Measurements from ENCODE around the gene TBCD. TPM values are rescaled to one million over a fixed set of nuclear protein-coding genes. Genes with fewer than 3 reads are reported as not detected.

The TBCD gene
- total RNA-seq, 1 donor from 2014 or later, result 118 TPM

- Mint-ChIP-seq H3K27me3 (ENCODE audit: unreplicated experiment) (peaks cover 5% of the 10 kb centered on the region), H3K9me3 (ENCODE audit: unreplicated experiment) (peaks cover 3% of the 10 kb centered on the region), H3K4me3 (ENCODE audit: unreplicated experiment) (no peak overlapping the region), H3K4me1 (ENCODE audit: low read depth, unreplicated experiment) (peaks cover 22% of the 10 kb centered on the region), H3K36me3 (ENCODE audit: unreplicated experiment) (peaks cover 14% of the 10 kb centered on the region), H3K27ac (ENCODE audit: unreplicated experiment) (no peak overlapping the region)
- TF ChIP-seq CTCF (IDR thresholded peaks at IDR 0.05; ENCODE audit: partially characterized antibody, unreplicated experiment), result no peak
- no peak for DNase-seq
Observed at GRCh38 chr17:82858376-82859126, 106.7 kb downstream of the TBCD start.

- peaks cover 32% of the 10 kb centered on the region for H3K4me1 Mint-ChIP-seq (ENCODE audit: low read depth, unreplicated experiment)
- peaks cover 14% of the 10 kb centered on the region for H3K36me3 Mint-ChIP-seq (ENCODE audit: unreplicated experiment)
- DNase-seq, result no peak
- no peak for TF ChIP-seq CTCF (IDR thresholded peaks at IDR 0.05; ENCODE audit: partially characterized antibody, unreplicated experiment)
- H3K9me3 Mint-ChIP-seq (ENCODE audit: unreplicated experiment), result peaks cover 5% of the 10 kb centered on the region
- H3K27me3 Mint-ChIP-seq (ENCODE audit: unreplicated experiment), result peaks cover 9% of the 10 kb centered on the region
- peak overlapping the region; percentile 62 for H3K27ac Mint-ChIP-seq (ENCODE audit: unreplicated experiment)
- H3K4me3 Mint-ChIP-seq (ENCODE audit: unreplicated experiment), result peak overlapping the region; percentile 28
Observed at GRCh38 chr17:82859431-82860403, 107.9 kb downstream of the TBCD start.

GRCh38 chr17:82860606-82861392 lies 108.9 kb downstream of the TBCD start:
- peaks cover 12% of the 10 kb centered on the region for H3K36me3 Mint-ChIP-seq (ENCODE audit: unreplicated experiment)
- no peak overlapping the region for H3K27ac Mint-ChIP-seq (ENCODE audit: unreplicated experiment)
- TF ChIP-seq CTCF (IDR thresholded peaks at IDR 0.05; ENCODE audit: partially characterized antibody, unreplicated experiment), result no peak
- H3K9me3 Mint-ChIP-seq (ENCODE audit: unreplicated experiment), result peaks cover 7% of the 10 kb centered on the region
- no peak overlapping the region for H3K4me3 Mint-ChIP-seq (ENCODE audit: unreplicated experiment)
- peaks cover 12% of the 10 kb centered on the region for H3K27me3 Mint-ChIP-seq (ENCODE audit: unreplicated experiment)
- DNase-seq, result no peak
- peaks cover 38% of the 10 kb centered on the region for H3K4me1 Mint-ChIP-seq (ENCODE audit: low read depth, unreplicated experiment)

GRCh38 chr17:82861393-82861775 lies 109.5 kb downstream of the TBCD start:
- DNase-seq, result no peak
- Mint-ChIP-seq H3K27me3 (ENCODE audit: unreplicated experiment) (peaks cover 12% of the 10 kb centered on the region), H3K4me3 (ENCODE audit: unreplicated experiment) (no peak overlapping the region), H3K9me3 (ENCODE audit: unreplicated experiment) (peaks cover 10% of the 10 kb centered on the region), H3K4me1 (ENCODE audit: low read depth, unreplicated experiment) (peaks cover 44% of the 10 kb centered on the region), H3K27ac (ENCODE audit: unreplicated experiment) (no peak overlapping the region), H3K36me3 (ENCODE audit: unreplicated experiment) (peaks cover 6% of the 10 kb centered on the region)
- TF ChIP-seq CTCF (IDR thresholded peaks at IDR 0.05; ENCODE audit: partially characterized antibody, unreplicated experiment), result no peak

Data from glutamatergic neuron (in vitro differentiated cells).